Smooth muscle cell (in vitro differentiated cells): Measurements from ENCODE around the gene RAET1E. TPM values are rescaled to one million over a fixed set of nuclear protein-coding genes. Genes with fewer than 3 reads are reported as not detected.
"Not testable (repeated sequence)": the region's sequence is repeated elsewhere in the genome, so short reads cannot be mapped to it uniquely, and the experiment has no call there.

Experiments used
- DNase-seq: peaks from one replicate; lab custom pipeline; 2025; ENCODE audit not compliant: unreplicated experiment; lab: John Stamatoyannopoulos, UW
- H2AFZ ChIP-seq: fragments of 200-600 bp; sonication (generic); 2 replicates; pipeline ENCODE4 v1.6.0; 2016; ENCODE audit warnings: antibody characterized with exemption, low read depth, mild to moderate bottlenecking
- H3F3A ChIP-seq: fragments of 200-600 bp; sonication (generic); 2 replicates; pipeline ENCODE4 v1.6.0; 2017; ENCODE audit warnings: antibody characterized with exemption, low read depth
- H3K27ac ChIP-seq: fragments of 200-600 bp; sonication (generic); 2 replicates; pipeline ENCODE4 v1.5.1; 2016; ENCODE audit warnings: low read depth, mild to moderate bottlenecking
- H3K27me3 ChIP-seq: fragments of 200-600 bp; sonication (generic); 2 replicates; pipeline ENCODE4 v1.6.1; 2016; ENCODE audit warnings: low read depth, mild to moderate bottlenecking
- H3K36me3 ChIP-seq: fragments of 200-600 bp; sonication (generic); 2 replicates; pipeline ENCODE4 v1.5.1; 2016; ENCODE audit warnings: low read depth
- H3K4me1 ChIP-seq: fragments of 200-600 bp; sonication (generic); 2 replicates; pipeline ENCODE4 v1.5.1; 2016; ENCODE audit warnings: low read depth
- H3K4me2 ChIP-seq: fragments of 200-600 bp; sonication (generic); 2 replicates; pipeline ENCODE4 v1.6.0; 2016; ENCODE audit warnings: mild to moderate bottlenecking
- H3K4me3 ChIP-seq: fragments of 200-600 bp; sonication (generic); 2 replicates; pipeline ENCODE4 v1.5.1; 2016; ENCODE audit warnings: mild to moderate bottlenecking
- H3K79me2 ChIP-seq: fragments of 200-600 bp; sonication (generic); 2 replicates; pipeline ENCODE4 v1.6.0; 2016; ENCODE audit warnings: low read depth, mild to moderate bottlenecking
- H3K9ac ChIP-seq: fragments of 200-600 bp; sonication (generic); 2 replicates; pipeline ENCODE4 v1.6.0; 2016; ENCODE audit warnings: low read depth
- H3K9me3 ChIP-seq: fragments of 200-600 bp; sonication (generic); replicated peaks from 2 replicates; pipeline ENCODE4 v1.5.1; 2016; ENCODE audit warnings: low read depth
- H4K20me1 ChIP-seq: fragments of 200-600 bp; sonication (generic); 2 replicates; pipeline ENCODE4 v1.6.0; 2016; ENCODE audit warnings: low read depth
- CTCF ChIP-seq: fragments of 200-600 bp; sonication (generic); IDR thresholded peaks from 2 replicates; pipeline ENCODE4 v1.5.1; 2017; ENCODE audit warnings: borderline replicate concordance, mild to moderate bottlenecking, antibody characterized with exemption; ENCODE audit not compliant: insufficient read depth, poor library complexity, severe bottlenecking
- WGBS: methylation state at CpG from one replicate; pipeline ENCODE4 v1.1.7; 2016; ENCODE audit warnings: low lambda C conversion rate; 5-methylcytosine and 5-hydroxymethylcytosine counted together
- polyA plus RNA-seq: library from polyadenylated mRNA; unstranded; fragments of >200 nt; fragmentation: Nextera tagmentation; extraction: Ambion mirVana; gene quantifications from 2 replicates; pipeline ENCODE4 v1.2.1, GENCODE V29; 2016
- total RNA-seq: library from RNA; depleted of rRNA; stranded (reverse); fragments of >200 nt; gene quantifications from 2 replicates; pipeline ENCODE4 v1.2.3, GENCODE V29; 2014

RAET1E gene
- total and polyA plus RNA-seq, 2 experiments from 2014 or later, result not detected

DNA sequence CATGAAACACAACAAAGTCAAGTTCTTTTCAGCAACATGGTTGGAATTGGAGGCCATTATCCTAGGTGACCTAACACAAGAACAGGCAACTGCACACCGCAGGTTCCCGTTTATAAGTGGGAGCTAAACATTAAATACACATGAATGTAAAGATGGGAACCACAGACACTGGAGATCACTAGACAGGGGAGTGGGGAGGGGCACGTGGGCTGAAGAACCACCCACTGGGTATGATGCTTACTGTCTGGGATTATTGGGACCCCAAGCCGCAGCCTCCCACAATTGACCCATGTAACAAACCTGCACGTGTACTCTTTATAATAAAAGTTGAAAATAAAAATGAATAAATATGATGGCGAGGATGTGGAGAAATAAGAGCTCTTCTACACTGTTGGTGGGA is 33.6 kb upstream of the RAET1E start:
- 70% methylated on average over 6 of the region's 6 CpGs for WGBS
- DNase-seq, result no peak
- no peak for TF ChIP-seq CTCF

DNA sequence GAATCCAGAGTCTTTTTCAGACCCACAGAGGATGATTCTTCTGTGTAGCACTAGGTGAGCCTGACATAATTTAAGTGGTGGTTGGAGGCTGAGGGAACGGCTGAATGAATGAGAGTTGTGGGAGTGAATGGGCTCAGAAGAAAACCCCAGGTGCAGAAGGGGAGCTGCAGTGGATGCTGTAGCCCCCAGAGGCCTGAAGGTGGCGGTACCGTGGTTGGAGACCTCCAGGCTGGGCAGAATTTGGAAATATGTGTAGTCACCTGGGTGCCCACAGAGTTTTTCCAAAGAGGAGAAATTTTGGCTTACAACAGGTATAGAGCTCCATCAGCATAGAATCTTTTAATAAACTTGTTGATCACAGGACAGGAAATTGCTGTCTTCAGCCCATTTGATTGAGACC is 31.5 kb upstream of the RAET1E start:
- no peaks in the 10 kb centered on the region for H3K4me1 ChIP-seq
- no peaks in the 10 kb centered on the region for H3K36me3 ChIP-seq
- no peaks in the 10 kb centered on the region for H4K20me1 ChIP-seq
- H3K27me3 ChIP-seq, result peaks cover 69% of the 10 kb centered on the region
- no peaks in the 10 kb centered on the region for H3K9me3 ChIP-seq
- H3K4me2 ChIP-seq, result no peak overlapping the region
- no peaks in the 10 kb centered on the region for H3F3A ChIP-seq
- no peak overlapping the region for H3K27ac ChIP-seq
- WGBS, result 12% methylated on average over 3 of the region's 3 CpGs
- H3K79me2 ChIP-seq, result no peaks in the 10 kb centered on the region
- no peak overlapping the region for H2AFZ ChIP-seq
- TF ChIP-seq CTCF, result peak; percentile 44
- no peak for DNase-seq
- H3K4me3 ChIP-seq, result no peak overlapping the region
- H3K9ac ChIP-seq, result no peak overlapping the region

More for the DNA sequence above, 33.6 kb upstream of the RAET1E start:
- H3F3A ChIP-seq, result no peaks in the 10 kb centered on the region
- H3K36me3 ChIP-seq, result no peaks in the 10 kb centered on the region
- no peaks in the 10 kb centered on the region for H3K4me1 ChIP-seq
- H3K9ac ChIP-seq, result no peak overlapping the region
- no peaks in the 10 kb centered on the region for H4K20me1 ChIP-seq
- no peaks in the 10 kb centered on the region for H3K79me2 ChIP-seq
- no peak overlapping the region for H3K4me2 ChIP-seq
- H3K4me3 ChIP-seq, result no peak overlapping the region
- H2AFZ ChIP-seq, result no peak overlapping the region
- H3K27me3 ChIP-seq, result peaks cover 79% of the 10 kb centered on the region
- H3K9me3 ChIP-seq, result no peaks in the 10 kb centered on the region
- H3K27ac ChIP-seq, result no peak overlapping the region

DNA sequence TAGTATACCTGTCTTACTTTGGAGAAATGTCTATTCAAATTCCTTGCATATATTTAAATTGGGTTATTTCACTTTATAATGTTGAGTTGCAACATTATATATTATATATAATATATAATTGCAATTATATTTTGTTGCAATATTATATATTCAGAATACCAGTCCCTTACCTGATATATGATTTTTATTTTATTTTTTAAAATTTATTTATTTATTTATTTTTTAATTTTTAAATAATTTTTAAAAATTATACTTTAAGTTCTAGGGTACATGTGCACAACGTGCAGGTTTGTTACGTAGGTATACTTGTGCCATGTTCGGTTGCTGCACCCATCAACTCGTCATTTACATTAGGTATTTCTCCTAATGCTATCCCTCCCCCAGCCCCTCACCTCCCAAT is 29.1 kb upstream of the RAET1E start:
- WGBS, result 88% methylated on average over 4 of the region's 4 CpGs

GRCh38 chr6:149925974-149926777 is 28.3 kb upstream of the RAET1E start:
- Histone ChIP-seq H3K27me3 (peaks cover 69% of the 10 kb centered on the region), H3F3A (no peaks in the 10 kb centered on the region), H3K9me3 (no peaks in the 10 kb centered on the region), H3K27ac (no peak overlapping the region), H3K36me3 (no peaks in the 10 kb centered on the region), H3K79me2 (no peaks in the 10 kb centered on the region), H3K4me3 (peak overlapping the region; percentile 58), H2AFZ (peak overlapping the region; percentile 92), H3K4me1 (no peaks in the 10 kb centered on the region), H3K4me2 (peak overlapping the region; percentile 86), H3K9ac (no peak overlapping the region), H4K20me1 (no peaks in the 10 kb centered on the region)
- peak; percentile 86 for TF ChIP-seq CTCF
- DNase-seq, result peak; percentile 60
- 5% methylated on average over 24 of the region's 31 CpGs for WGBS

More for the DNA sequence above, 29.1 kb upstream of the RAET1E start:
- peaks cover 69% of the 10 kb centered on the region for H3K27me3 ChIP-seq
- not testable (repeated sequence) for H3K9ac ChIP-seq, H3K79me2 ChIP-seq, DNase-seq, H3K4me3 ChIP-seq, H2AFZ ChIP-seq, H3K9me3 ChIP-seq, H4K20me1 ChIP-seq, H3K36me3 ChIP-seq, H3K4me2 ChIP-seq, H3F3A ChIP-seq, H3K27ac ChIP-seq, H3K4me1 ChIP-seq
